Activated effector memory CD4-positive, alpha-beta T cell treated with anti-CD3 and anti-CD28 coated beads, Interleukin-2, amount 50 U/mL, for 16 hours (primary cell): ENCODE data around the gene FOXJ1.

Experiments used
- DNase-seq: peaks from one replicate; pipeline ENCODE4 v3.0.0-alpha.2; 2020

The FOXJ1 gene

GRCh38 chr17:76159157-76159556, 18.1 kb upstream of the FOXJ1 start:
- no peak for DNase-seq

DNA sequence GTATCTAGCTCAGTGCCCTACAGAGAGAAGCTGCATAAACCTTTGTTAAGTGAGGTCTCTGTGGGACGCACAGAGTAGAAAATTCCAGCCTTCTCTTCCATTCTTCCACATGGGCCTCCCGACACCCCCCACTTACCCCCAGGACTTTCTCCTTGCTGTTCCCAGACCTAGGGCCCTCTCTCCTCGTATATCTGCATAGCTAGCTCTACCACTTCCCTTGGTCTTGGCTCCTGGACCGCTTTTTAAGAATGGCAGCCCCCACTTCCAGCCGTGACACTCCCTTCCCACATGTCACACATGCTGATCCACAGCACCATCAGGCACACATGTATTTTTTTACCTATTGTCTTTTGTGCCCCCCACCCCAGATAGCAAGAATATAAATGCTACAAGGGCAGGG, 16.7 kb upstream of the FOXJ1 start:
- DNase-seq: no peak

- DNase-seq: no peak
Measured at GRCh38 chr17:76156662-76156991, 15.6 kb upstream of the FOXJ1 start.

GRCh38 chr17:76155988-76156661, 15.1 kb upstream of the FOXJ1 start:
- DNase-seq: no peak

DNA sequence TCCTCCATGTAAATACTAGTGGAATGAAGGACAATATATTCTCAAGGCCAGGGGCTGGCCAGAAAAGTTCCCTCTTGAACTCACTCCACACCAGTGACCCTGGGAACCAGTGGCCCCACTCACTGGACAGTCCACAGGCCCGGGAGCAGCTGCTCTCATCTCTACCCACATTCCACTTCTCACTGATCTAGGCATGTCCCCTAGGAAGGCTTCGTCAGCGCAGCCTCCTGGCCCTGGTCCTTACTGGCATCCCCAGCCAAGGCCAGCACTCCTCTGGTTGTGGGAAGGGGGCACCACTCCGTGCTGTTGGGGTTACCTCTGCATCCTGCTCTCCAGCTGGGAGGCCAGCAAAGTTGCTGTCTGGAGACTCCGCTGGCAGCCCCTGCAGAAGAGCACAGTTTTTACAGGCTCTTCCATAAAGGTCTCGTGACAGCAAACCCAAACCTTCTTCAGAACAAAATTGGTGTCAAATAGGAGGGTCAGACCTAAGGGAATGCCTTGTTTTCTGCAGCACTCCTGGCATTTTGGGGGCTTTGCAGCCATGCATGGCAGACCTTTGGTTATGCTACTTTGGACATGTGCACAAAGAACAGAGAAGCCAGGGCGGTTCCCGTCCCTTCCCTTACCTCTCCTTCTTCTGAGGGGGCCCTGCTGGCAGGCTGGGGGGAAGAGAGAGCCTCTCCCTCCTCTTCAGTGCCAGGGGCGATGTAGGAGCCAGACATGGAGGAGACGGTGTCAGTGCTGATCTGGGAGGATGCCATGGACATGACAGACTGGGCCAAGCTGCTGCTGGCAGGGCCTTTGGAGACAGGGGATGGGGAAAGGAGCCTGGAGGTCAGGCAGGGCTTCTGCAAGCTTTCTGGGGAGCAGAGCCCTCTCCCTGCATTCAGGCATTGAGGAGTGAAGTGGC, 14.1 kb upstream of the FOXJ1 start:
- DNase-seq: peak; percentile 31

GRCh38 chr17:76154292-76154691, 13.2 kb upstream of the FOXJ1 start:
- no peak for DNase-seq

GRCh38 chr17:76153640-76154039, 12.6 kb upstream of the FOXJ1 start:
- DNase-seq: no peak

DNA sequence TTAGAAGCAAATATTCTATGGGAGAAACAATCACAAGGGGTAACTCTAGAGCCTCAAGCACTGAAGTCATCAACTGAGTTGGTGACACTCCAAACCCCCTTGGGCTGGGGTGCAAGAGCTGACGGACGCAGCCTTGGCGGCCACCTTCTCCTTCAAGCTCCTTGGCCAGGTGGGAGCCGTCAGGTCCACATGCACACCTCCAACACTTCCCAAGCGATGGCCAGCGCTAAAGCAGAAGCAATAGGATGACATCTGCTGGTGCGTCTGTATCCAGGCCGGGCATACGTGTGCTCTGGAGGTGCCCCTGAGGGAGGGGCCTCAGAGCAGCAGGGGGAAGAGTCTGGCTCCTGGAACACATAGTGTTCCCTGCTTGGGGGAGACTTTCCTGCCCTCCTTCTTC, 12.2 kb upstream of the FOXJ1 start:
- DNase-seq: no peak

GRCh38 chr17:76152591-76152990, 11.5 kb upstream of the FOXJ1 start:
- no peak for DNase-seq

DNA sequence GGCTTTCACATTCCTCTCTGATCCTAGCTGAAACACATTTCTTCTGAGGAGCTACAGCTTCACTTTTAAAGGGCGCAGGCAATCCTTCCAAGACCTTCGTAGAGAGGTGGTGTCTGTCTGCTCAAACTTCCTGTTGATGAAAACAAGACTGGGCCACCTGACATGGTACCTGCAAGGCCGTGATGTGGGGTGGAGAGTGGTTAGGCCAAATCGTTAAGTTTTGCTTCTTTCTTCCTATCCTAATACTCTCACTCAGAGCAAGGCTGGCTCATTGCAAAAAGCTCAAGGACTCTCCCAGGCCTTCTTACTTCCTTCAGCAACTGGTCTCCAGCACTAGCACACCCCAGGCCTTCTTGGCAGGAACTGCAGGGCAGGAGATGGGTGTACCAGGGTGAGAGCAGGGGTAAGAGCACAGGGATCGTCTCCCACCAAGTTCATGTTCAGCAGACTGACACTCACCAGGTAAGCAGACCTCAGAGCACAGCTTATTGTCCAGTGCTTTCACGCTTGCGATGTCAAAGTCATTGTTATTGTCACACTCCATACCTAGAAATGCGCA, 10.9 kb upstream of the FOXJ1 start:
- DNase-seq: no peak

DNA sequence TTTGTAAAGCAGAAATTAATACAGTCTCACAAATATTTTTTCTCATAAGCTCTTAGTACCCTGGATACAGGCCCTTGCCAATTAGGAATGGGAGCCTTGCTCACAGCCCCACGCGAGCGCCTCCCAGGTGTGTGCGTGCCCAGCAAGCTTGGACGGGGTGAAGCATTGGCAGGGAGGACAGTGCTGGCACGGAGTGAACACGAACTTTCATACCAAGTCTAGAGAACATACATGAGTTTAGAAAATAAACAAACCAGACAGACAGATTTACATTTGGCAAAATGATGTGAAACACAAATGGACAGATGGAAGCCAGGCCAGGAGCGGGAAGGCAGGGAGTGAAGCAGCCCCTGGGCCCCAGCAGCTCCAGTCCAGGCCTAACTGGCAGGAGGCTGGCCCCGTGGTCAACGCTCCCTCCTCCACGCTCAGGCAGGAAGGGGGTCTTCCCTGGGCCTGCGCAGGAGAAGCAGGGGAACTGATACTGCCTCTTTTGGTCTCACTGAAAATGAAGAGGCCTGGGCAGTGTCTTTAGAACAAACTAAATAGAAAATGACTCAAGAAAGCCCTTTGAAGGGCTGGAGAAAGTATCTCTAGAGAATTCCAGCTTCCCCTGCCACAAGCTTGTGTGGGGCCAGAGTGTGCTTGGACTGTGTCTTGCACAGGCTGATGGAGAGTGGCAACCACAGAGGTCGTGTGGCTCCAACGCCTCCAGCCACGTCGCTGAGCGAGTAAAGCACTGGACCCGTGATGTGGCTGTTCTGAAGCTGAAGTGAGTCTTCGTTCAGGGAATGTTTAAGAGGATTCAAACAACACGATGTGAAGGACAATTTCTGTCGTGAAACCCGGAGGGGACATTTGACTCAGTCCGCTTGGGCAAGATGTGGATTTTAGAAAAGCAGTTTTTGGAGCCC, 9.9 kb upstream of the FOXJ1 start:
- no peak for DNase-seq

GRCh38 chr17:76149214-76149613, 8.2 kb upstream of the FOXJ1 start:
- DNase-seq: no peak

DNA sequence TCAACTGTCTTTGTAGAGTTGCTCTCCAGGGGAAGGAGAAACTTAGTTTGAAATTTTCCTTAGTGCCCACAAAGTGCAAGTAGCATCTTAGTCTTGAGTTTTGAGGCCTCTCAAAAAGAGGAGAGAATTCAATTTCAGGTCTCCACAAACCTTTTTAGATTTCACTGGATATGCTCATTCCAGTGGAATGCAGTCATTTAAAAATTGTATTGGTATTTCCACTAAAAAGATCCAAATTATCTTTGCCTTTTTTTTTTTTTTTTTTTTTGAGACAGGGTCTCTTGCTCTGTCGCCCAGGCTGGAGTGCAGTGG, 6.9 kb upstream of the FOXJ1 start:
- DNase-seq: no peak

- DNase-seq: peak; percentile 43
Measured at GRCh38 chr17:76147211-76148014, 6.4 kb upstream of the FOXJ1 start.

- DNase-seq: peak; percentile 65
Measured at GRCh38 chr17:76146053-76146851, 5.2 kb upstream of the FOXJ1 start.

GRCh38 chr17:76145231-76146052, 4.4 kb upstream of the FOXJ1 start:
- peak; percentile 81 for DNase-seq

DNA sequence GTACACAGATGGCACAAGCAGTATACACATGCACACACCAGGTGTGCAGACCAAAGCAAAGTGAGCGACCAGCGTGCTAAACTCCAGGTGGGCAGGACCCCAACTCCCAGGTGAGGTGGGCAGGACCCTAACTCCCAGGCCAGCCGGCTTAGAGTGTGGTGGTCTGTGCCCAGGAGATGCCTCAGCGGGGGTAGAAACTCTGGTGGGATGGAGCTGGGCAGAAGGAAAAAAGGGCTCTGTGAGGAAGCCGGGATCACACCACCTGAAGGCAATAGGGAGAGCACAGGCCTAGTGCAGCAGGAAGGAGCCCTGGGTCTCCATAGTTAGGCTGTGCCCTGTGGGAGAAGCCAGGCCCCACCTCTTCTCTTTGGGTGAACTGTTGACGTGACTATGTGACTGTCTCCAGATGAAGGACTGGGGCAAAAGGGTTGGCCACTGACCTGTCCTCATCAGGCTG, 1.6 kb upstream of the FOXJ1 start:
- peak; percentile 59 for DNase-seq

DNA sequence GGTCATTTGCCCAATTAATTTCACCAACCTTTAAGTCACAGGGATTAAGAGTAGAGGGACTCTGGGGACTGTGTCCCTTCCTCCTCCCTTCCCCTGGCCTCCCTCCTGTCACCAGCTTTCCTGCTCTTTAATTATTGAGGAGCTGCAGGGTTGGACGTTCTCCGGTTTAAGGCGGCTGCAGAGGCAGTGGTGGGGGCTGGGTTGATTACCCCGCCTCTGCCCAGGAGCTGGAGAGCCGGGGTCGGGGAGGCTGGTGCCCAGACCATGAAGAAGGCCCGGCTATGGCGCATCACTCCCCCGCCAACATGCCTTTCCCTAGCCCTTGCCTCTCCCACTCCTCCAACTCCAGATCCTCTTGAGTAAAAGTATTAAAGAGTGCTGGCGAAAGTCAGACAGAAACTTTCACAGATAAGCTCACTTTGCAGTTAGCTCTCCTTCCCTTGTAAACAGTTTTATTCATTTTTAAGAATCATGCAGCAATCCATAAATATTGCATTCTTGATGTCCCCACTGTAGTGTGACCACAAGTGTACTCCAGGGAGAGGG, 1.1 kb upstream of the FOXJ1 start:
- peak; percentile 50 for DNase-seq

DNA sequence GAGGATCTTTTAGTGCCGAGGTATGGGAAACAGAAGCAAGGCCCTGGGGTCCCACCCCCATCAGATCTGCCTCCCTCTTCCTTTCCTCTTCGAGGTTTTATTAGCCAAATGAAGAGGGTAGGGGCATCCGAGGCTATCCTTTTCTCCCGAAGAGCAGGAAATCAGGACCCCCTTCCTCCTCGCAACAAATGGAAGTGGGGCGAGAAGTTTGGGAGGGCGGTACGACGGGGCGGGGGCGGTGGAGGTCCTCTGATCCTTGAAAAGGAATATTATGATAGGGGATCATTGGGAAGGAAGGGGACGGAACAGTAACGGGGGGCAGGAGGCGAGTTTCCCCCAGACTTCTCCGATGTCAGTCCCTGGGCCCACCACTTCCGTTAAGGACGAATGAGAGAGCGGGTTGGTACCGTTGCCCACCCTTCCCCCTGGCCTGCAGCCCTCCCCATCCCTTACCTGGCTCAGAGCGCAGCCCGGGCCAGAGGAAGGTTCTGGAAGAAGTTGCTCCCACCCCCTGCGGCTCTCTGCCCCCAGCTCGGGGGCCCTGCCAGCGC, 309 bp downstream of the FOXJ1 start:
- DNase-seq: no peak
